HUES64 (cell line): ENCODE data around the gene MOCS3.
"Not testable (repeated sequence)": the region's sequence is repeated elsewhere in the genome, so short reads cannot be mapped to it uniquely, and the experiment has no call there.

ENCODE experiments used
- H3K27ac ChIP-seq: 2 replicates; pipeline ENCODE4 v1.7.0; 2013; ENCODE audit warnings: low read depth, low read length, inconsistent platforms
- H3K27me3 ChIP-seq: 2 replicates; pipeline ENCODE4 v1.6.1; 2013; ENCODE audit warnings: mild to moderate bottlenecking, low read length; ENCODE audit not compliant: insufficient read depth
- H3K36me3 ChIP-seq: 2 replicates; pipeline ENCODE4 v1.6.1; 2013; ENCODE audit warnings: mild to moderate bottlenecking, low read length; ENCODE audit not compliant: insufficient read depth
- H3K4me1 ChIP-seq: 2 replicates; pipeline ENCODE4 v1.6.1; 2013; ENCODE audit warnings: mild to moderate bottlenecking, low read length, moderate library complexity; ENCODE audit not compliant: insufficient read depth
- H3K4me3 ChIP-seq: 2 replicates; pipeline ENCODE4 v1.5.1; 2013; ENCODE audit warnings: mild to moderate bottlenecking, low read length, moderate library complexity
- H3K9ac ChIP-seq: 2 replicates; pipeline ENCODE4 v1.6.1; 2013; ENCODE audit warnings: mild to moderate bottlenecking, low read depth, low read length
- H3K9me3 ChIP-seq: 2 replicates; pipeline ENCODE4 v1.6.1; 2013; ENCODE audit warnings: low read depth, low read length; ENCODE audit not compliant: insufficient read depth
- WGBS: fragments of 150-250, 120-280 bp; methylation state at CpG from one replicate; pipeline ENCODE4 v1.1.7; 2013; ENCODE audit warnings: missing lambda C conversion rate; 5-methylcytosine and 5-hydroxymethylcytosine counted together

MOCS3 gene

DNA sequence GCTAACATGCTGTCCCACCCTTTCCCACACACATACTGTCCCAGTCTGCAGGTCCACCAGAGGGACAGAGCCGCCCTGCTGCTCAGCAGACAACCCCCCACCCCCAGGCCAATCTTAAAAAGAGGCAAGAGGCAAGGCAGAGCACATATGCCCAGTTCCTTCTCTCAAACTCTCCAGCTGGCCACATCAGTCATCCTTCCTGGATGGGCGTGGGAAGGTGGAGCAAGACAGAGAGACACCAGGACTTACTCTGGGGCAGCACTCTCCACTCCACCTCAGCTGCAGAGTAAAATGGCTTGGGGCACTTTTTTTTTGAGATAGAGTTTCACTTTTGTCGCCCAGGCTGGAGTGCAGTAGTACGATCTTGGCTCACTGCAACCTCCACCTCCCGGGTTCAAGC is 10.8 kb downstream of the MOCS3 start:
- WGBS: 92% methylated on average over 5 of the region's 5 CpGs
- Histone ChIP-seq H3K36me3 (no peaks in the 10 kb centered on the region), H3K27me3 (no peaks in the 10 kb centered on the region), H3K4me1 (peaks cover 4% of the 10 kb centered on the region; the same call in 1 of the 2 replicates), H3K9me3 (no peaks in the 10 kb centered on the region), H3K9ac (no peak overlapping the region), H3K4me3 (no peak overlapping the region), H3K27ac (no peak overlapping the region)

DNA sequence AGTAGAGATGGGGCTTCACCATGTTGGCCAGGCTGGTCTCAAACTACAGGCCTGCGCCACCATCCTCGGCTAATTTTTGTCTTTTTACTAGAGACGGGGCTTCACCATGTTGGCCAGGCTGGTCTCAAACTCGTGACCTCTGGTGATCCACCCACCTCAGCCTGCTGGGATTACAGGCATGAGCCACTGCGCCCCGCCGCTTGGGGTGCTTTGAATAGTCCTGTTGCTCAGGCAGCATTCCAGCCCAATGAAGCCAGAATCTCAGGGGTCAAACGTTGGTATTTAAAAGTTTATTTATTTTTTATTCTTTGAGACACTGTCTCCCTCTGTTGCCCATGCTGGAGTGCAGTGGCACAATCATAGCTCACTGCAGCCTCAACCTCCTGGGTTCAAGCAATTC is 11.3 kb downstream of the MOCS3 start:
- WGBS: 91% methylated on average over 8 of the region's 8 CpGs
- Histone ChIP-seq H3K27ac (no peak overlapping the region), H3K27me3 (no peaks in the 10 kb centered on the region), H3K9ac (no peak overlapping the region), H3K9me3 (no peaks in the 10 kb centered on the region), H3K36me3 (no peaks in the 10 kb centered on the region), H3K4me1 (peaks cover 4% of the 10 kb centered on the region; the same call in 1 of the 2 replicates), H3K4me3 (no peak overlapping the region)

DNA sequence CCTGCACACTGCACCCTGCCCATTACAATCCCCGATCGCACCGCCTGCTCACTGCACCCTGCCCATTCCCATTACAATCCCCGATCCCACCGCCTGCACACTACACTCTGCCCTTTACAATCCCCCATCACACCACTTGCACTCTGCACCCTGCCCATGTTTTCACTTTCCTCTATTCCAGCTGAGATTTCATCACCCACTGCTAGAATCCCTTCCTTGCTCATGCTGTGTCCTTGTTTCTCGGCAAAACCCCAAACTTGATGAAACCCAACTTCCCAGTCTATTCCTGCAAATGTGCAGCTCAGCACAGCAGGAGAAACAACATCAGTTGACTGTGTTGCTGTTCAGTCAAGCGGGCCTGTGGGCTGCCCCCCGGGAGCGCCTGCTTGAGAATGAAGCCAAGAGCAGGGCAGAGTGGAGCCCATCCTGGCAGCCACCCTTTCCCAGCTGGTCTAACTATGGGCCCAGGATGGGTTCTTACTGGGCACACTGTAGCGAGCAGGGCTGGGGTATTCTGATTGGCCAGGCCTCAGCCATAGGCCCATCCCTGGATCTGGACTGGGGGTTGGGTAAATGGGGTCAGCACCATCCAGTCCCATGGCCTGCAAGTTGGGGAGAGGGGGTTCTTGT is 17.2 kb downstream of the MOCS3 start:
- no peaks in the 10 kb centered on the region for H3K4me1 ChIP-seq
- no peaks in the 10 kb centered on the region for H3K27me3 ChIP-seq
- no peak overlapping the region for H3K4me3 ChIP-seq
- no peak overlapping the region for H3K9ac ChIP-seq
- H3K36me3 ChIP-seq: no peaks in the 10 kb centered on the region
- 95% methylated on average over 10 of the region's 10 CpGs for WGBS
- H3K9me3 ChIP-seq: no peaks in the 10 kb centered on the region
- H3K27ac ChIP-seq: no peak overlapping the region

DNA sequence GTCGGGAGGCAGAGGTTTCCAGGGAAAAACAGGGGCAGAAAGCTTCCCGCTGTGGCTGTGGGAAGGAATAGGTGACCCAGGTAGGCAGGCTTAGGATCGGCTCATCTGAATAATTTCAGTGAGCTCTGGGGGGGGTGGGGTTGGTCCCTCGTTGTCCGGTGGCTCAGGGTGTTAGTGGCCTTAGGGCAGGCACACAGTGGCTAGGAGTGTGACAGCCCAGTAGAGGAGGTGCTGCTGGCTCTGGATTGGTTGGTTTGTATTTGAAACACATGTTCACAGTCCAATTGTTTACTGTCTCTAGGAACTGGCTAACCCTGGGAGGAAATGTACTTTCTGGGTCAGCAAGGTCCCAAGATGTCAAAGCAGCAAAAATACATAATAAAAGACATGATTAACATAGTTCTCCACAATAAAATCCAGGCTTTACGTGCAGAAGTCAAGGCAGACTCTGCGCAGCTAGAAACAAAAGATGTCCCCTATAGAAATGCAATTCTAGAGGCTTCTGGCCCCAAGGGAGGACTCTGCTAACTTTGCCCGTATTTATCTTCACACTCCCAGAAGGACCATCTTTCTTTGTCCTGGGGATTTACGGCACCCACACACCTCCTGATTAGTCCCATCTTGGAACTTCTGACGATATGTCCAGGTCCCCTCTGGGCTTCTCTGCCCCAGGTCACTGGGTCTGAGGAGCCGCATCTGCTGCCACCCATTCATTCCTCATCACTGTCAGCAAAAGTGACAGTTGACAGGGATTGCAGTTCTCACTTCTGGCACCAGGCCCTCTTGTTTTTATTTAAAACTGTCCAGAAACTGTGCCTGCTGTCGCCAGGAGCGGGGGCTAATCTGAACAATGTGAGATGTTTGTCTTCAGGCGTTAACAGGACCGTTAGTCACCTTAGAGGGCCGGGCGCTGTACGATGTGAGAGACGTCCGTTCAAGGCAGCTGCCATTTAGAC is 18.7 kb downstream of the MOCS3 start:
- Histone ChIP-seq H3K9ac (no peak overlapping the region), H3K27me3 (no peaks in the 10 kb centered on the region), H3K4me1 (no peaks in the 10 kb centered on the region), H3K27ac (no peak overlapping the region), H3K9me3 (no peaks in the 10 kb centered on the region), H3K4me3 (no peak overlapping the region), H3K36me3 (no peaks in the 10 kb centered on the region)
- WGBS: 86% methylated on average over 20 of the region's 20 CpGs

GRCh38 chr20:50978533-50978932 is 19.9 kb downstream of the MOCS3 start:
- H3K27me3 ChIP-seq, H3K36me3 ChIP-seq, H3K9ac ChIP-seq, H3K4me1 ChIP-seq, H3K27ac ChIP-seq, H3K9me3 ChIP-seq, H3K4me3 ChIP-seq: not testable (repeated sequence)
- WGBS: 92% methylated on average over 3 of the region's 4 CpGs

- no peak overlapping the region for H3K4me3 ChIP-seq
- WGBS: 84% methylated on average over 8 of the region's 8 CpGs
- H3K9me3 ChIP-seq: no peaks in the 10 kb centered on the region
- H3K4me1 ChIP-seq: no peaks in the 10 kb centered on the region
- H3K27me3 ChIP-seq: no peaks in the 10 kb centered on the region
- no peak overlapping the region for H3K9ac ChIP-seq
- no peak overlapping the region for H3K27ac ChIP-seq
- H3K36me3 ChIP-seq: no peaks in the 10 kb centered on the region
These were observed 21.6 kb downstream of the MOCS3 start for GRCh38 chr20:50980071-50980681.

DNA sequence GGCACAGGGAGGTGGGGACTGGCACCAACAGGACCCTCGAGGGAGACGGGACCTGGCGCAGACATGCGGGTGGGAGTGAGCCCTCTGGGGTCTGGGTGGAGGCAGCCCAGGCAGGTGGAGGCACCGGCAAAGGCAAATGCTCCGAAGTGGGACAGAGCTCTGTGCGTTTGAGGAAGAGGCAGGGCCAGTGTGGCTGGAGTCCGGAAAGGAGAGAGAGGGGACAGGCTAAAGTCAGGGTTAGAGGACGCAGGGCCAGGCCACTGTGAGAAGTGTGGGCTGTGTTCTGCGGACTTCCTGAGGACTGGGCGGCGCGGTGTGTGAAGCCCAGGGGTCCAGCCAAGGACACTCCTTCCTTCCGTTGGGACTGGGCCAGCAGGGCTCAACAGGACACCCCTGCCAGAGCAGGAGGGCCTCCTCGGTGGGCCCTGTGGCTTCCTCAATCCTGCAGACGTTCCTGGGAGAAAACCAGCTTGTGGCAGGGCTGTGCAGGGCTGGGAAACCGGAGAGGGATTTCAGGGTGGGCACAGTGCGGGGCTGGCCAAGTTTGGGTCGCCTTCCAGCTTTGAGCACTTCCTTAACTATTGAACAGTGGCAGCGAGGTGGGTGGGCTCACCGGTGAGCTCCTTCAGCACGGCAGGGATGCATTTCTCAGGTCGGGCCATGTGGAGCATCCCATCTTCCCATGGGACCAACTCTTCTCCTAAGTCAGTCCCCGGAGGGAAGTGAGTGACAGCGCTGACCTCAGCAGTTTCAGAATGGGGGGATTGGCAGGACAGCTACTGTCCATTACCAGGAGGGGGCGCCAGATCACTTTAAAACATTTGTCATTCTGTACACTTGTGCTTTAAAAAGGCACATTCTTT is 22.5 kb downstream of the MOCS3 start:
- Histone ChIP-seq H3K36me3 (no peaks in the 10 kb centered on the region), H3K9me3 (no peaks in the 10 kb centered on the region), H3K4me1 (no peaks in the 10 kb centered on the region), H3K9ac (no peak overlapping the region), H3K4me3 (no peak overlapping the region), H3K27ac (no peak overlapping the region), H3K27me3 (no peaks in the 10 kb centered on the region)
- 67% methylated on average over 26 of the region's 26 CpGs for WGBS

DNA sequence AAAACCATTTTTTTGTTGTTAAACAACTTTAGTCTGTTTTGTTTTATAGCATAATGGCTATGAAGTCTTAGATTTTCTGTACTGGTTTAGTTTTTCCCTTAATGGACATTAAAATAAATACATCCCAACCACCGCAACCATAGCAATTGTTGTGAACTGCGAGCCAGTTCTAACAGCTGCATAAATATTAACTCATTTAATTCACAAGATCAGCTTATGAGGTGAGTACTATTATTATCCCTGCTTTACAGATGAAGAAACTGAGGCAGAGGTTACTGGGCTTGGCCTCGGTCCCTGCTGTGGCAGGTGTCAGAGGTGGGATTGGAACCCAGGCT is 23.1 kb downstream of the MOCS3 start:
- no peaks in the 10 kb centered on the region for H3K36me3 ChIP-seq
- H3K4me3 ChIP-seq: no peak overlapping the region
- no peaks in the 10 kb centered on the region for H3K9me3 ChIP-seq
- H3K27me3 ChIP-seq: no peaks in the 10 kb centered on the region
- no peak overlapping the region for H3K27ac ChIP-seq
- WGBS: 94% methylated on average over 3 of the region's 3 CpGs
- no peaks in the 10 kb centered on the region for H3K4me1 ChIP-seq
- no peak overlapping the region for H3K9ac ChIP-seq

- Histone ChIP-seq H3K9ac (no peak overlapping the region), H3K4me3 (no peak overlapping the region), H3K27me3 (no peaks in the 10 kb centered on the region), H3K27ac (no peak overlapping the region), H3K36me3 (no peaks in the 10 kb centered on the region), H3K9me3 (no peaks in the 10 kb centered on the region), H3K4me1 (no peaks in the 10 kb centered on the region)
- WGBS: 75% methylated on average over 3 of the region's 4 CpGs
These were observed 23.7 kb downstream of the MOCS3 start for GRCh38 chr20:50982363-50982762.

GRCh38 chr20:50983321-50983720 is 24.7 kb downstream of the MOCS3 start:
- 87% methylated on average over 2 of the region's 2 CpGs for WGBS
- H3K9ac ChIP-seq: no peak overlapping the region

More at GRCh38 chr20:50983321-50983720, 24.7 kb downstream of the MOCS3 start:
- peaks cover 2% of the 10 kb centered on the region; the same call in 1 of the 2 replicates for H3K4me1 ChIP-seq
- no peaks in the 10 kb centered on the region for H3K36me3 ChIP-seq
- H3K4me3 ChIP-seq: no peak overlapping the region
- H3K27ac ChIP-seq: no peak overlapping the region
- no peaks in the 10 kb centered on the region for H3K9me3 ChIP-seq
- no peaks in the 10 kb centered on the region for H3K27me3 ChIP-seq
